H9 (cell line): ENCODE data around the gene DEK. TPM values are rescaled to one million over a fixed set of nuclear protein-coding genes. Genes with fewer than 3 reads are reported as not detected.

Source experiments
- DNase-seq: peaks from one replicate; pipeline ENCODE4 v3.0.0-alpha.2; 2017
- H2AFZ ChIP-seq: one replicate; pipeline ENCODE4 v1.6.1; 2013; ENCODE audit warnings: mild to moderate bottlenecking, low read length, control low read depth, moderate library complexity
- H2AK5ac ChIP-seq: 2 replicates; pipeline ENCODE4 v1.6.1; 2013; ENCODE audit warnings: low read length, control low read depth, mixed read lengths; ENCODE audit not compliant: insufficient read length
- H2BK120ac ChIP-seq: one replicate; pipeline ENCODE4 v1.6.1; 2013; ENCODE audit warnings: low read depth, mild to moderate bottlenecking, low read length, control low read depth, inconsistent platforms; ENCODE audit not compliant: poor library complexity, severe bottlenecking
- H2BK12ac ChIP-seq: 2 replicates; pipeline ENCODE4 v1.6.1; 2013; ENCODE audit warnings: low read length, control low read depth, mixed read lengths, low read depth; ENCODE audit not compliant: insufficient read length
- H2BK15ac ChIP-seq: 2 replicates; pipeline ENCODE4 v1.6.1; 2013; ENCODE audit warnings: low read depth, low read length, control low read depth
- H2BK20ac ChIP-seq: one replicate; pipeline ENCODE4 v1.6.1; 2013; ENCODE audit warnings: low read depth, mild to moderate bottlenecking, low read length, control low read depth, inconsistent platforms; ENCODE audit not compliant: poor library complexity, severe bottlenecking
- H2BK5ac ChIP-seq: 2 replicates; pipeline ENCODE4 v1.6.1; 2013; ENCODE audit warnings: low read length, control low read depth, mixed read lengths; ENCODE audit not compliant: insufficient read length
- H3K14ac ChIP-seq: 2 replicates; pipeline ENCODE4 v1.6.1; 2013; ENCODE audit warnings: low read length, control low read depth; ENCODE audit not compliant: insufficient read depth
- H3K18ac ChIP-seq: 2 replicates; pipeline ENCODE4 v1.6.1; 2013; ENCODE audit warnings: low read depth, mild to moderate bottlenecking, mixed read lengths, low read length, control low read depth; ENCODE audit not compliant: insufficient read length
- H3K23ac ChIP-seq: 2 replicates; pipeline ENCODE4 v1.6.1; 2013; ENCODE audit warnings: low read length, control low read depth, mixed read lengths, low read depth; ENCODE audit not compliant: insufficient read length
- H3K23me2 ChIP-seq: 2 replicates; pipeline ENCODE4 v1.6.1; 2013; ENCODE audit warnings: low read depth, mild to moderate bottlenecking, mixed read lengths, low read length, control low read depth; ENCODE audit not compliant: insufficient read length, poor library complexity, severe bottlenecking
- H3K27ac ChIP-seq: 2 replicates; pipeline ENCODE4 v1.5.1; 2013; ENCODE audit warnings: low read length, control low read depth, mixed read lengths, low read depth; ENCODE audit not compliant: insufficient read length
- H3K27me3 ChIP-seq: 2 replicates; pipeline ENCODE4 v1.6.1; 2013; ENCODE audit warnings: low read length, control low read depth, inconsistent platforms; ENCODE audit not compliant: insufficient read depth
- H3K4ac ChIP-seq: 2 replicates; pipeline ENCODE4 v1.6.1; 2013; ENCODE audit warnings: low read depth, mild to moderate bottlenecking, control low read depth, inconsistent platforms, low read length, moderate library complexity
- H3K4me1 ChIP-seq: 2 replicates; pipeline ENCODE4 v1.6.1; 2013; ENCODE audit warnings: low read length, control low read depth, inconsistent platforms; ENCODE audit not compliant: insufficient read depth
- H3K4me2 ChIP-seq: 2 replicates; pipeline ENCODE4 v1.6.1; 2013; ENCODE audit warnings: low read length, control low read depth, mixed read lengths; ENCODE audit not compliant: insufficient read length, insufficient read depth
- H3K56ac ChIP-seq: 2 replicates; pipeline ENCODE4 v1.6.1; 2013; ENCODE audit warnings: low read depth, mild to moderate bottlenecking, mixed read lengths, low read length, control low read depth; ENCODE audit not compliant: insufficient read length
- H3K79me1 ChIP-seq: 2 replicates; pipeline ENCODE4 v1.6.1; 2013; ENCODE audit warnings: low read depth, mild to moderate bottlenecking, moderate library complexity, low read length, control low read depth, inconsistent platforms; ENCODE audit not compliant: insufficient read depth, poor library complexity, severe bottlenecking
- H3K79me2 ChIP-seq: 2 replicates; pipeline ENCODE4 v1.6.1; 2013; ENCODE audit warnings: low read length, control low read depth, inconsistent platforms; ENCODE audit not compliant: insufficient read depth
- H3K9ac ChIP-seq: 2 replicates; pipeline ENCODE4 v1.6.1; 2013; ENCODE audit warnings: low read length, control low read depth, mixed read lengths; ENCODE audit not compliant: insufficient read length; ENCODE audit errors: extremely low read depth
- H3K9me3 ChIP-seq: one replicate; pipeline ENCODE4 v1.6.1; 2013; ENCODE audit warnings: low read depth, low read length, inconsistent platforms; ENCODE audit not compliant: control insufficient read depth
- H3T11ph ChIP-seq: one replicate; pipeline ENCODE4 v1.6.1; 2013; ENCODE audit warnings: mild to moderate bottlenecking, low read length, control low read depth, inconsistent platforms
- H4K20me1 ChIP-seq: one replicate; pipeline ENCODE4 v1.6.1; 2013; ENCODE audit not compliant: control insufficient read depth, insufficient read length, insufficient read depth
- H4K5ac ChIP-seq: 2 replicates; pipeline ENCODE4 v1.6.1; 2013; ENCODE audit warnings: low read depth, mild to moderate bottlenecking, mixed read lengths, low read length, control low read depth; ENCODE audit not compliant: insufficient read length
- H4K8ac ChIP-seq: replicated peaks from 2 replicates; pipeline ENCODE4 v1.6.1; 2013; ENCODE audit warnings: low read length, control low read depth, mixed read lengths, low read depth; ENCODE audit not compliant: insufficient read length
- H4K91ac ChIP-seq: 2 replicates; pipeline ENCODE4 v1.6.1; 2013; ENCODE audit warnings: low read depth, mild to moderate bottlenecking, moderate library complexity, mixed read lengths, low read length, control low read depth; ENCODE audit not compliant: insufficient read length
- H3K27ac Mint-ChIP-seq, 3 experiments: 2 replicates in 2 of 3; 3 replicates in 1 of 3; pipeline ENCODE4 v1.8.0; 2020 to 2021; ENCODE audit warnings: mixed read lengths in 3 of 3, mild to moderate bottlenecking in 1 of 3, moderate library complexity in 1 of 3
- H3K27me3 Mint-ChIP-seq: 2 replicates; pipeline ENCODE4 v1.8.0; 2021; ENCODE audit warnings: low read depth, mild to moderate bottlenecking, moderate library complexity, mixed read lengths
- H3K36me3 Mint-ChIP-seq, 3 experiments: 2 replicates in 2 of 3; 3 replicates in 1 of 3; pipeline ENCODE4 v1.8.0; 2020 to 2021; ENCODE audit warnings: low read depth in 3 of 3, mixed read lengths in 3 of 3; ENCODE audit not compliant: insufficient read depth in 1 of 3
- H3K4me1 Mint-ChIP-seq, 2 experiments: 2 replicates each; pipeline ENCODE4 v1.8.0; 2020; ENCODE audit warnings: mixed read lengths in 2 of 2
- H3K4me3 Mint-ChIP-seq, 2 experiments: 2 replicates in 1 of 2; 3 replicates in 1 of 2; pipeline ENCODE4 v1.8.0; 2020 to 2021; ENCODE audit warnings: mild to moderate bottlenecking in 2 of 2, mixed read lengths in 2 of 2, moderate library complexity in 1 of 2
- H3K9me3 Mint-ChIP-seq, 2 experiments: 2 replicates in 1 of 2; 3 replicates in 1 of 2; pipeline ENCODE4 v1.8.0; 2020; ENCODE audit warnings: mild to moderate bottlenecking in 2 of 2, mixed read lengths in 2 of 2, moderate library complexity in 1 of 2
- CTCF ChIP-seq: fragments of 200-600 bp; sonication (generic); conservative IDR thresholded peaks from 3 replicates; pipeline ENCODE4 v1.8.0; 2021; ENCODE audit warnings: antibody characterized with exemption, mild to moderate bottlenecking
- WGBS: extraction: QIAGEN DNeasy Blood & Tissue Kit; methylation state at CpG from one replicate; pipeline ENCODE4 v1.1.7; 2013; ENCODE audit warnings: missing lambda C conversion rate, low lambda C conversion rate, mixed read lengths; ENCODE audit not compliant: insufficient read length; ENCODE audit errors: extremely low coverage; 5-methylcytosine and 5-hydroxymethylcytosine counted together
- long read RNA-seq: library from polyadenylated mRNA; unstranded; transcript quantifications from one replicate; pipeline ENCODE4 v2.0.0, GENCODE V29; 2020
- total RNA-seq: library from RNA; stranded (reverse); gene quantifications from 2 replicates; pipeline ENCODE4 v1.2.1, GENCODE V29; 2021

The DEK gene
- 216 and 217 TPM in 2 replicates for total RNA-seq
- long read RNA-seq, transcript DEK-202 (11 exons, 3,427 nt): major isoform, 782 of 982 reads
- long read RNA-seq, partial matches to known transcripts: 158 of 982 reads
- long read RNA-seq, other reads (novel, unspliced or antisense): 41 of 982 reads

GRCh38 chr6:18264219-18264922 is at the start of gene DEK:
Gene DEK (minus strand): TSS chr6:18264530. CDS start chr6:18263987, 543 bp downstream.
- peak; percentile 87 for DNase-seq
- Histone ChIP-seq H3K23ac (no peak within 1 kb of the TSS), H3K4ac (peak within 1 kb of the TSS; percentile 98; the same call in 1 of the 2 replicates), H3T11ph (peak within 1 kb of the TSS; percentile 92), H4K8ac (no peak within 1 kb of the TSS), H4K91ac (peak within 1 kb of the TSS; percentile 97), H3K23me2 (peaks cover 15% of the 10 kb centered on the region), H3K79me1 (no peaks in the 10 kb centered on the region), H3K9me3 (no peaks in the 10 kb centered on the region), H4K20me1 (no peaks in the 10 kb centered on the region), H3K56ac (peak within 1 kb of the TSS; percentile 79), H3K14ac (peak within 1 kb of the TSS; percentile 100), H3K4me1 (peaks cover 8% of the 10 kb centered on the region; the same call in 1 of the 2 replicates), H2BK12ac (peak within 1 kb of the TSS; percentile 82), H4K5ac (peak within 1 kb of the TSS; percentile 88), H2BK15ac (no peak within 1 kb of the TSS; the same call in 1 of the 2 replicates), H3K27ac (peak within 1 kb of the TSS; percentile 40), H2BK120ac (peak within 1 kb of the TSS; percentile 92), H3K79me2 (peaks cover 43% of the 10 kb centered on the region), H3K4me2 (peak within 1 kb of the TSS; percentile 89), H3K18ac (peak within 1 kb of the TSS; percentile 99), H3K27me3 (no peaks in the 10 kb centered on the region), H2BK20ac (no peak within 1 kb of the TSS), H2AK5ac (no peak within 1 kb of the TSS), H2AFZ (peak within 1 kb of the TSS; percentile 4), H3K9ac (peak within 1 kb of the TSS; percentile 99), H2BK5ac (peak within 1 kb of the TSS; percentile 94)
- Mint-ChIP-seq H3K27ac (peak within 1 kb of the TSS; percentile 93 to 96 (median 96)), H3K36me3 (peaks cover 37 to 43% (median 40%) of the 10 kb centered on the region in 3 experiments), H3K9me3 (peaks cover 0 to 3% of the 10 kb centered on the region in 2 experiments; a peak in 3 of 5 replicates), H3K27me3 (no peaks in the 10 kb centered on the region), H3K4me3 (peak within 1 kb of the TSS; percentile 88 to 92), H3K4me1 (peaks cover 36 to 46% of the 10 kb centered on the region in 2 experiments)
- peak; percentile 52 for TF ChIP-seq CTCF
- WGBS: no CpG with 5 or more reads among the region's 113 CpGs
